Peyer's patch (tissue), 4 donors: ENCODE measurements around the gene PIH1D2.

Source experiments
- POLR2A ChIP-seq, 2 donors: fragments of 450-650 bp; IDR thresholded peaks; one replicate each; pipeline ENCODE4 v1.5.1; 2017; ENCODE audit warnings: antibody characterized with exemption in 2 of 2, mild to moderate bottlenecking in 2 of 2, moderate library complexity in 2 of 2
- TF ChIP-seq, protein P1 (sequence below), 6 experiments: fragments of 450-650 bp in 4 of 6; fragments of 200-600 bp in 2 of 6; sonication (generic) in 1 of 6; IDR thresholded peaks; one replicate each; pipeline ENCODE4 v1.5.1; 2017 to 2019; ENCODE audit warnings: antibody characterized with exemption in 6 of 6, mild to moderate bottlenecking in 3 of 6, moderate library complexity in 1 of 6

DNA sequence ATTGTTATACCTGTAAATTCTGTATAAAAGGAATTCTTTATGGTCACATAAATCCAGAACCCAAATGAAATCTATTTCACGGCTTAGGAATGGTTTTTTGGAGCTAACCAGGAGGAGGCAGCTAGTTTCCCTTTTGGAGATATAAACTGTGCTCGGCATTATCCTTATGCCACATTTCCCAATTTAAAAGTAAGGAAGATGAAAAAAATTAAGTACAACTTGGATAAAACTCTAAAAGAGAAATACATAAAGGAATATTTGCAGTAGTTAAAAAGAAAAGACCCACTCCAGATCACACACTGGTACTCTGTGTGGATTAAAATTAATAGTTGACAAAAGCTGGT lies 30.9 kb downstream of the PIH1D2 start:
- TF ChIP-seq, protein P1, sequence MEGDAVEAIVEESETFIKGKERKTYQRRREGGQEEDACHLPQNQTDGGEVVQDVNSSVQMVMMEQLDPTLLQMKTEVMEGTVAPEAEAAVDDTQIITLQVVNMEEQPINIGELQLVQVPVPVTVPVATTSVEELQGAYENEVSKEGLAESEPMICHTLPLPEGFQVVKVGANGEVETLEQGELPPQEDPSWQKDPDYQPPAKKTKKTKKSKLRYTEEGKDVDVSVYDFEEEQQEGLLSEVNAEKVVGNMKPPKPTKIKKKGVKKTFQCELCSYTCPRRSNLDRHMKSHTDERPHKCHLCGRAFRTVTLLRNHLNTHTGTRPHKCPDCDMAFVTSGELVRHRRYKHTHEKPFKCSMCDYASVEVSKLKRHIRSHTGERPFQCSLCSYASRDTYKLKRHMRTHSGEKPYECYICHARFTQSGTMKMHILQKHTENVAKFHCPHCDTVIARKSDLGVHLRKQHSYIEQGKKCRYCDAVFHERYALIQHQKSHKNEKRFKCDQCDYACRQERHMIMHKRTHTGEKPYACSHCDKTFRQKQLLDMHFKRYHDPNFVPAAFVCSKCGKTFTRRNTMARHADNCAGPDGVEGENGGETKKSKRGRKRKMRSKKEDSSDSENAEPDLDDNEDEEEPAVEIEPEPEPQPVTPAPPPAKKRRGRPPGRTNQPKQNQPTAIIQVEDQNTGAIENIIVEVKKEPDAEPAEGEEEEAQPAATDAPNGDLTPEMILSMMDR (IDR thresholded peaks at IDR 0.05) = no peak
- TF ChIP-seq POLR2A (IDR thresholded peaks at IDR 0.05) = no peak
